HepG2 (cell line): ENCODE data around the gene LSM14B. TPM values are rescaled to one million over a fixed set of nuclear protein-coding genes. Genes with fewer than 3 reads are reported as not detected.

Source experiments
- BORCS8-MEF2B ChIP-seq: sonication (generic); formaldehyde crosslinking; IDR thresholded peaks from 2 replicates; pipeline ENCODE4 v1.8.0; 2022; ENCODE audit warnings: mild to moderate bottlenecking, missing genetic modification reagents
- GABPB1 ChIP-seq: IDR thresholded peaks from 2 replicates; pipeline ENCODE4 v1.6.1; 2016; ENCODE audit warnings: mild to moderate bottlenecking, missing genetic modification reagents, moderate library complexity, missing compliant biosample characterization
- HDAC6 ChIP-seq: fragments of 200-600 bp; sonication (generic); IDR thresholded peaks from 2 replicates; pipeline ENCODE4 v1.7.0; 2017; ENCODE audit warnings: mild to moderate bottlenecking, antibody characterized with exemption, low read length, low read depth
- MAFK ChIP-seq, 2 experiments: IDR thresholded peaks in 1 of 2; conservative IDR thresholded peaks in 1 of 2; 2 replicates each; pipeline ENCODE4 v1.6.1; 2011; ENCODE audit warnings: improper control_type of control experiment in 2 of 2, low read length in 2 of 2
- NFKB2 ChIP-seq: sonication (generic); formaldehyde crosslinking; IDR thresholded peaks from 2 replicates; pipeline ENCODE4 v1.4.0; 2020; ENCODE audit warnings: missing genetic modification reagents, borderline replicate concordance
- PCBP2 ChIP-seq: fragments of 200-400 bp; formaldehyde crosslinking; optimal IDR thresholded peaks from 2 replicates; pipeline ENCODE3; 2018; ENCODE audit warnings: low read length, low read depth; ENCODE audit not compliant: poor library complexity, severe bottlenecking
- PTBP1 ChIP-seq: fragments of 200-400 bp; formaldehyde crosslinking; IDR thresholded peaks from 2 replicates; pipeline ENCODE4 v1.6.1; 2018; ENCODE audit warnings: low read length, low read depth; ENCODE audit not compliant: poor library complexity, severe bottlenecking
- SALL1 ChIP-seq: sonication (generic); formaldehyde crosslinking; IDR thresholded peaks from 2 replicates; pipeline ENCODE4 v1.8.0; 2022; ENCODE audit warnings: mild to moderate bottlenecking, missing genetic modification reagents
- SMAD1 ChIP-seq: sonication (generic); formaldehyde crosslinking; IDR thresholded peaks from 2 replicates; pipeline ENCODE4 v1.4.0; 2020; ENCODE audit warnings: missing genetic modification reagents, low read depth, mild to moderate bottlenecking, borderline replicate concordance
- ZNF331 ChIP-seq: sonication (generic); formaldehyde crosslinking; IDR thresholded peaks from 2 replicates; pipeline ENCODE4 v1.4.0; 2020; ENCODE audit warnings: missing genetic modification reagents
- ZNF605 ChIP-seq: sonication (generic); formaldehyde crosslinking; IDR thresholded peaks from 2 replicates; pipeline ENCODE4 v1.8.0; 2022; ENCODE audit warnings: mild to moderate bottlenecking, missing genetic modification reagents
- ZNF678 ChIP-seq: sonication (generic); formaldehyde crosslinking; IDR thresholded peaks from 2 replicates; pipeline ENCODE4 v1.4.0; 2020; ENCODE audit warnings: mild to moderate bottlenecking, missing genetic modification reagents
- polyA plus RNA-seq, 8 experiments: library from polyadenylated mRNA; depleted of rRNA in 3 of 8; stranded (reverse) in 7 of 8; unstranded in 1 of 8; fragments of >200 nt; fragmentation: Illumina TruSeq in 4 of 8; extraction: Trizol in 4 of 8; gene quantifications; 2 replicates each; pipeline versions ENCODE4 v1.2.1 to v1.2.3, GENCODE V29; 2011 to 2016; ENCODE audit warnings: low read depth in 4 of 8, missing spikeins in 1 of 8, mixed read lengths in 1 of 8; ENCODE audit not compliant: insufficient read depth in 1 of 8
- total RNA-seq, 5 experiments: library from RNA; depleted of rRNA; stranded (reverse); fragments of >200 nt; fragmentation: Illumina TruSeq; extraction: Trizol; gene quantifications; 2 replicates each; pipeline ENCODE4 v1.2.3, GENCODE V29; 2016; ENCODE audit warnings: low read depth in 1 of 5
- TF ChIP-seq, protein P1 (sequence below): sonication (generic); formaldehyde crosslinking; IDR thresholded peaks from 2 replicates; pipeline ENCODE4 v1.5.0; 2020; ENCODE audit warnings: missing genetic modification reagents
- TF ChIP-seq, protein P2 (sequence below): sonication (generic); formaldehyde crosslinking; IDR thresholded peaks from 2 replicates; pipeline ENCODE4 v1.9.0; 2022; ENCODE audit warnings: missing genetic modification reagents, mild to moderate bottlenecking, borderline replicate concordance
- TF ChIP-seq, protein P3 (sequence below): sonication (generic); formaldehyde crosslinking; IDR thresholded peaks from 2 replicates; pipeline ENCODE4 v1.5.1; 2020; ENCODE audit warnings: missing genetic modification reagents, mild to moderate bottlenecking, borderline replicate concordance
- TF ChIP-seq, protein P4 (sequence below): sonication (generic); formaldehyde crosslinking; IDR thresholded peaks from 2 replicates; pipeline ENCODE4 v1.4.0; 2020; ENCODE audit warnings: mild to moderate bottlenecking, missing genetic modification reagents

Gene LSM14B
- total and polyA plus RNA-seq, 2 of the 13 experiments (the other 11 are each of a cell fraction or from before 2014, with no cell fraction given) = 43.3 to 79.2 TPM

DNA sequence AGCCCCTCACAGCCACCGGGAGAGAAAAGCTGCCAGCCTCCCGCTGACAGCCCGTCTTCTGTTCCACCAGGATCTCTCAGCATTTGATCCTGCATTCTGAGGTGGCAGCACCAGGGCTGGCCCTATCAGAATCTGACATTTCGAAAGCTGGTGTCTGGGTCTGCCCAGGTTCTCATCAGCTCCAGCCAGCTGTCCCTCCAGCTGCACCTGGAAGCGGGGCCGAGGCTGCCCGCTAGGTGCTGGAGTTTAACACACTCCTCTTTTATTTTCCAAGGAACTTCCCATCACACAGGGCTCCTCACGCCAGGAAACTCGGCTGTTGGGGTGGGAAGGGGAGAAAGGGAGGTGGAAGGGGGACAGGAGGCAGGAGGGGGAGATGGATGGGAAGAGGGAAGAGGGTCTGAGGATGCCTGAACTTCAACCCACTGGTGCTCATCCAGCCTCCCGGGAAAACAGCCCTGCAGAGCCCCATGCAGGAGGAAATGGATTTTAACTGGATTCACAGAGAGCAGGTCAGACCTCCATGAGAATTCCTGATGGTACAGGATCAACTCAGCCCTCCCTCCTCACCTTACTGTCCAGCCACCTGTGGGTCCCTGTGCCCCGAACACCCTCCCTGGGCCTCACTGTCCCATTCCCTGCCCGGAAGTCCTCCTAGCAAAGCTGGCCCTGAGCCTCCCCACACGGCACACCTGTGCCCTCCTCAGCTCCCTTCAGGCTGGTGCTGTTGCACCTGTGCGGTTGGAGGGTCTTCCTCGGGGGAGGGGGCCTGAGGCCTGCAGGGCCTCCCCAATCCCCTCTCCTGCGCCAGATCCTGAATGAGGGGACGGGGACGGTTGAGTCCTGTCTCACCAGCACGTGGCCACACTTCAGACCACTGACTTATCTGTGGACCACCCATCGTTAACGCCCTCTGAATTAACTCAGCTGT is 3.9 kb upstream of the LSM14B start (continued):
- TF ChIP-seq, protein P1, sequence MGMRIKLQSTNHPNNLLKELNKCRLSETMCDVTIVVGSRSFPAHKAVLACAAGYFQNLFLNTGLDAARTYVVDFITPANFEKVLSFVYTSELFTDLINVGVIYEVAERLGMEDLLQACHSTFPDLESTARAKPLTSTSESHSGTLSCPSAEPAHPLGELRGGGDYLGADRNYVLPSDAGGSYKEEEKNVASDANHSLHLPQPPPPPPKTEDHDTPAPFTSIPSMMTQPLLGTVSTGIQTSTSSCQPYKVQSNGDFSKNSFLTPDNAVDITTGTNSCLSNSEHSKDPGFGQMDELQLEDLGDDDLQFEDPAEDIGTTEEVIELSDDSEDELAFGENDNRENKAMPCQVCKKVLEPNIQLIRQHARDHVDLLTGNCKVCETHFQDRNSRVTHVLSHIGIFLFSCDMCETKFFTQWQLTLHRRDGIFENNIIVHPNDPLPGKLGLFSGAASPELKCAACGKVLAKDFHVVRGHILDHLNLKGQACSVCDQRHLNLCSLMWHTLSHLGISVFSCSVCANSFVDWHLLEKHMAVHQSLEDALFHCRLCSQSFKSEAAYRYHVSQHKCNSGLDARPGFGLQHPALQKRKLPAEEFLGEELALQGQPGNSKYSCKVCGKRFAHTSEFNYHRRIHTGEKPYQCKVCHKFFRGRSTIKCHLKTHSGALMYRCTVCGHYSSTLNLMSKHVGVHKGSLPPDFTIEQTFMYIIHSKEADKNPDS (CRISPR knock-in tag) = no peak
- TF ChIP-seq HDAC6 (no peak), SALL1 (CRISPR knock-in tag) (0 out of 2 replicates have a peak, but pooled peaks have one; percentile 27), GABPB1 (CRISPR knock-in tag) (0 out of 2 replicates have a peak, but pooled peaks have one; percentile 20), MAFK (conservative IDR thresholded peaks at IDR 0.05 in 1 of 2, IDR thresholded peaks at IDR 0.05 in 1 of 2; ENCODE audit: low read length in 2 of 2) (no peak), NFKB2 (CRISPR knock-in tag) (peak; percentile 40; the same call in 1 of the 2 replicates), PTBP1 (peak; percentile 49), BORCS8-MEF2B (CRISPR knock-in tag) (0 out of 2 replicates have a peak, but pooled peaks have one; percentile 11), ZNF605 (CRISPR knock-in tag) (0 out of 2 replicates have a peak, but pooled peaks have one; percentile 61), PCBP2 (peak; percentile 66), SMAD1 (0 out of 2 replicates have a peak, but pooled peaks have one; percentile 19), ZNF331 (CRISPR knock-in tag) (0 out of 2 replicates have a peak, but pooled peaks have one; percentile 31), ZNF678 (no peak)
- TF ChIP-seq, protein P2, sequence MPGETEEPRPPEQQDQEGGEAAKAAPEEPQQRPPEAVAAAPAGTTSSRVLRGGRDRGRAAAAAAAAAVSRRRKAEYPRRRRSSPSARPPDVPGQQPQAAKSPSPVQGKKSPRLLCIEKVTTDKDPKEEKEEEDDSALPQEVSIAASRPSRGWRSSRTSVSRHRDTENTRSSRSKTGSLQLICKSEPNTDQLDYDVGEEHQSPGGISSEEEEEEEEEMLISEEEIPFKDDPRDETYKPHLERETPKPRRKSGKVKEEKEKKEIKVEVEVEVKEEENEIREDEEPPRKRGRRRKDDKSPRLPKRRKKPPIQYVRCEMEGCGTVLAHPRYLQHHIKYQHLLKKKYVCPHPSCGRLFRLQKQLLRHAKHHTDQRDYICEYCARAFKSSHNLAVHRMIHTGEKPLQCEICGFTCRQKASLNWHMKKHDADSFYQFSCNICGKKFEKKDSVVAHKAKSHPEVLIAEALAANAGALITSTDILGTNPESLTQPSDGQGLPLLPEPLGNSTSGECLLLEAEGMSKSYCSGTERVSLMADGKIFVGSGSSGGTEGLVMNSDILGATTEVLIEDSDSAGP (CRISPR knock-in tag) = 0 out of 2 replicates have a peak, but pooled peaks have one; percentile 6
- TF ChIP-seq, protein P3, sequence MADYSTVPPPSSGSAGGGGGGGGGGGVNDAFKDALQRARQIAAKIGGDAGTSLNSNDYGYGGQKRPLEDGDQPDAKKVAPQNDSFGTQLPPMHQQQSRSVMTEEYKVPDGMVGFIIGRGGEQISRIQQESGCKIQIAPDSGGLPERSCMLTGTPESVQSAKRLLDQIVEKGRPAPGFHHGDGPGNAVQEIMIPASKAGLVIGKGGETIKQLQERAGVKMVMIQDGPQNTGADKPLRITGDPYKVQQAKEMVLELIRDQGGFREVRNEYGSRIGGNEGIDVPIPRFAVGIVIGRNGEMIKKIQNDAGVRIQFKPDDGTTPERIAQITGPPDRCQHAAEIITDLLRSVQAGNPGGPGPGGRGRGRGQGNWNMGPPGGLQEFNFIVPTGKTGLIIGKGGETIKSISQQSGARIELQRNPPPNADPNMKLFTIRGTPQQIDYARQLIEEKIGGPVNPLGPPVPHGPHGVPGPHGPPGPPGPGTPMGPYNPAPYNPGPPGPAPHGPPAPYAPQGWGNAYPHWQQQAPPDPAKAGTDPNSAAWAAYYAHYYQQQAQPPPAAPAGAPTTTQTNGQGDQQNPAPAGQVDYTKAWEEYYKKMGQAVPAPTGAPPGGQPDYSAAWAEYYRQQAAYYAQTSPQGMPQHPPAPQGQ (CRISPR knock-in tag) = peak; percentile 71; the same call in 1 of the 2 replicates
- TF ChIP-seq, protein P4, sequence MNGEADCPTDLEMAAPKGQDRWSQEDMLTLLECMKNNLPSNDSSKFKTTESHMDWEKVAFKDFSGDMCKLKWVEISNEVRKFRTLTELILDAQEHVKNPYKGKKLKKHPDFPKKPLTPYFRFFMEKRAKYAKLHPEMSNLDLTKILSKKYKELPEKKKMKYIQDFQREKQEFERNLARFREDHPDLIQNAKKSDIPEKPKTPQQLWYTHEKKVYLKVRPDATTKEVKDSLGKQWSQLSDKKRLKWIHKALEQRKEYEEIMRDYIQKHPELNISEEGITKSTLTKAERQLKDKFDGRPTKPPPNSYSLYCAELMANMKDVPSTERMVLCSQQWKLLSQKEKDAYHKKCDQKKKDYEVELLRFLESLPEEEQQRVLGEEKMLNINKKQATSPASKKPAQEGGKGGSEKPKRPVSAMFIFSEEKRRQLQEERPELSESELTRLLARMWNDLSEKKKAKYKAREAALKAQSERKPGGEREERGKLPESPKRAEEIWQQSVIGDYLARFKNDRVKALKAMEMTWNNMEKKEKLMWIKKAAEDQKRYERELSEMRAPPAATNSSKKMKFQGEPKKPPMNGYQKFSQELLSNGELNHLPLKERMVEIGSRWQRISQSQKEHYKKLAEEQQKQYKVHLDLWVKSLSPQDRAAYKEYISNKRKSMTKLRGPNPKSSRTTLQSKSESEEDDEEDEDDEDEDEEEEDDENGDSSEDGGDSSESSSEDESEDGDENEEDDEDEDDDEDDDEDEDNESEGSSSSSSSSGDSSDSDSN (CRISPR knock-in tag) = peak; percentile 6; the same call in 1 of the 2 replicates
